Measurements from ENCODE around the gene UCKL1.

The UCKL1 gene

GRCh38 chr20:63898882-63899558 lies 57.2 kb downstream of the UCKL1 start:
- H3K36me3 ChIP-seq (ENCODE audit: insufficient read depth) = no peaks in the 10 kb centered on the region
- no peaks in the 10 kb centered on the region for H3K27me3 ChIP-seq (ENCODE audit: insufficient read depth, low read depth)
- no peak overlapping the region for H3K4me3 ChIP-seq (IDR thresholded peaks at IDR 0.05; ENCODE audit: insufficient read depth, low read depth, low read length)
- no peak overlapping the region for H3K9ac ChIP-seq
- no peak for TF ChIP-seq CTCF (conservative IDR thresholded peaks at IDR 0.05; ENCODE audit: low read depth, low read length)
- no peak overlapping the region for H3K4me2 ChIP-seq
- peaks cover 76% of the 10 kb centered on the region for H3K79me2 ChIP-seq (ENCODE audit: insufficient read depth, low read depth)
- H2AFZ ChIP-seq (ENCODE audit: low read depth) = no peak overlapping the region
- peaks cover 14% of the 10 kb centered on the region for H3K4me1 ChIP-seq (ENCODE audit: low read depth, poor library complexity, severe bottlenecking)
- no peak overlapping the region for H3K27ac ChIP-seq
- H4K20me1 ChIP-seq (ENCODE audit: insufficient read depth) = peaks cover 34% of the 10 kb centered on the region

GRCh38 chr20:63897978-63898561 lies 58.1 kb downstream of the UCKL1 start:
- Histone ChIP-seq H3K9ac (no peak overlapping the region), H3K36me3 (ENCODE audit: insufficient read depth) (no peaks in the 10 kb centered on the region), H3K4me1 (ENCODE audit: low read depth, poor library complexity, severe bottlenecking) (peaks cover 14% of the 10 kb centered on the region), H2AFZ (ENCODE audit: low read depth) (no peak overlapping the region), H3K4me3 (IDR thresholded peaks at IDR 0.05; ENCODE audit: insufficient read depth, low read depth, low read length) (no peak overlapping the region), H3K79me2 (ENCODE audit: insufficient read depth, low read depth) (peaks cover 66% of the 10 kb centered on the region), H4K20me1 (ENCODE audit: insufficient read depth) (peaks cover 34% of the 10 kb centered on the region), H3K27ac (no peak overlapping the region), H3K4me2 (no peak overlapping the region), H3K27me3 (ENCODE audit: insufficient read depth, low read depth) (no peaks in the 10 kb centered on the region)
- no peak for TF ChIP-seq CTCF (conservative IDR thresholded peaks at IDR 0.05; ENCODE audit: low read depth, low read length)

- peak overlapping the region; percentile 56; the same call in 1 of the 2 replicates for H3K9ac ChIP-seq
- H3K4me3 ChIP-seq (IDR thresholded peaks at IDR 0.05; ENCODE audit: insufficient read depth, low read depth, low read length) = no peak overlapping the region
- H3K27me3 ChIP-seq (ENCODE audit: insufficient read depth, low read depth) = no peaks in the 10 kb centered on the region
- peaks cover 14% of the 10 kb centered on the region for H3K4me1 ChIP-seq (ENCODE audit: low read depth, poor library complexity, severe bottlenecking)
- peaks cover 57% of the 10 kb centered on the region for H3K79me2 ChIP-seq (ENCODE audit: insufficient read depth, low read depth)
- no peak for TF ChIP-seq CTCF (conservative IDR thresholded peaks at IDR 0.05; ENCODE audit: low read depth, low read length)
- peak overlapping the region; percentile 93 for H3K4me2 ChIP-seq
- H2AFZ ChIP-seq (ENCODE audit: low read depth) = no peak overlapping the region
- H3K36me3 ChIP-seq (ENCODE audit: insufficient read depth) = no peaks in the 10 kb centered on the region
- peaks cover 34% of the 10 kb centered on the region for H4K20me1 ChIP-seq (ENCODE audit: insufficient read depth)
- peak overlapping the region; percentile 34; the same call in 1 of the 2 replicates for H3K27ac ChIP-seq
Observed at GRCh38 chr20:63896264-63897105, 59.7 kb downstream of the UCKL1 start.

- no peak for TF ChIP-seq CTCF (conservative IDR thresholded peaks at IDR 0.05; ENCODE audit: low read depth, low read length)
- H3K79me2 ChIP-seq (ENCODE audit: insufficient read depth, low read depth) = peaks cover 51% of the 10 kb centered on the region
- peaks cover 34% of the 10 kb centered on the region for H4K20me1 ChIP-seq (ENCODE audit: insufficient read depth)
- peak overlapping the region; percentile 93 for H3K4me2 ChIP-seq
- H3K36me3 ChIP-seq (ENCODE audit: insufficient read depth) = no peaks in the 10 kb centered on the region
- H3K27me3 ChIP-seq (ENCODE audit: insufficient read depth, low read depth) = no peaks in the 10 kb centered on the region
- H3K4me1 ChIP-seq (ENCODE audit: low read depth, poor library complexity, severe bottlenecking) = peaks cover 14% of the 10 kb centered on the region
- H3K4me3 ChIP-seq (IDR thresholded peaks at IDR 0.05; ENCODE audit: insufficient read depth, low read depth, low read length) = no peak overlapping the region
- H3K9ac ChIP-seq = peak overlapping the region; percentile 56; the same call in 1 of the 2 replicates
- H3K27ac ChIP-seq = peak overlapping the region; percentile 34; the same call in 1 of the 2 replicates
- peak overlapping the region; percentile 5; the same call in 1 of the 2 replicates for H2AFZ ChIP-seq (ENCODE audit: low read depth)
Observed at GRCh38 chr20:63895952-63896263, 60.3 kb downstream of the UCKL1 start.
